ENCODE measurements around the gene CACNA2D1.

GRCh38 chr7:82317257-82317721, 126.3 kb downstream of the CACNA2D1 start:
- no peak for TF ChIP-seq CTCF (IDR thresholded peaks at IDR 0.05)
- no peak for TF ChIP-seq POLR2A (IDR thresholded peaks at IDR 0.05)
- no peak for TF ChIP-seq POLR2AphosphoS5 (IDR thresholded peaks at IDR 0.05)
